Type B pancreatic cell (in vitro differentiated cells): ENCODE results near the gene CD34. TPM values are rescaled to one million over a fixed set of nuclear protein-coding genes. Genes with fewer than 3 reads are reported as not detected.
A peak's percentile ranks its signal among the peaks of the same experiment; 100 is the strongest.

Experiments used
- DNase-seq: peaks from one replicate; pipeline ENCODE4 v3.0.0; 2021; ENCODE audit warnings: mixed read lengths; ENCODE audit not compliant: unreplicated experiment; ENCODE audit errors: extremely low spot score
- H3K27ac Mint-ChIP-seq: 2 replicates; pipeline ENCODE4 v1.8.0; 2021; ENCODE audit warnings: mild to moderate bottlenecking, mixed read lengths
- H3K27me3 Mint-ChIP-seq: 2 replicates; pipeline ENCODE4 v1.8.0; 2021; ENCODE audit warnings: mixed read lengths
- H3K36me3 Mint-ChIP-seq: 2 replicates; pipeline ENCODE4 v1.8.0; 2021; ENCODE audit warnings: mixed read lengths
- H3K4me1 Mint-ChIP-seq: one replicate; pipeline ENCODE4 v1.8.0; 2021; ENCODE audit warnings: mixed read lengths; ENCODE audit not compliant: unreplicated experiment
- H3K4me3 Mint-ChIP-seq: 2 replicates; pipeline ENCODE4 v1.8.0; 2021; ENCODE audit warnings: mild to moderate bottlenecking, mixed read lengths
- H3K9me3 Mint-ChIP-seq: 2 replicates; pipeline ENCODE4 v1.8.0; 2021; ENCODE audit warnings: mixed read lengths
- total RNA-seq: library from RNA; stranded (reverse); gene quantifications from 2 replicates; pipeline ENCODE4 v1.2.1, GENCODE V29; 2021; ENCODE audit warnings: low replicate concordance
- TF ChIP-seq, protein P1 (sequence below): fragments of 200-600 bp; sonication (generic); conservative IDR thresholded peaks from 2 replicates; pipeline ENCODE4 v1.5.0; 2021; ENCODE audit warnings: antibody characterized with exemption, mild to moderate bottlenecking

The CD34 gene
- total RNA-seq, 1 donor from 2014 or later, result 0.34 TPM

DNA sequence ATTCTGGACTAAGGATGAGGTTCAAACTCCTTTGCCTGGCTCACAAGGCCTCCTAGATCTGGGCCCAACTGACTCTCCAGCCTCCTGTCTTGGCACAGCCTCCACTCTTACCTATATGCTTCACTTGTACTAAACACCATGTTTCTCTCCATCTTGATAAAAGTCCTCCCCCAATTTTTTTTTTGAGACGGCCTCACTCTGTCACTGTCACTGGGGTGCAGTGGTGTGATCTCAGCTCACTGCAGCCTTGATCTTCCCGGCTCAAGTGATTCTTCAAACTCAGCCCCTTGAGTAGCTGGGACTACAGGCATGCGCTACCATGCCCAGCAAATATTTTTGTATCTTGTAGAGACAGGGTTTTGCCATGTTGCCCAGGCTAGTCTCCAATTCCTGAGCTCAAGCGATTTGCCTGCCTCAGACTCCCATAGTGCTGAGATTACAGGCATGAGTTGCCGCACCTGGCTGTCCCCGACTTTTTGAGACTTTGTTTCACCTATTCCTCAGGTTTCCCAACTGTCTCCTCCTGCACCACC lies 39.7 kb downstream of the CD34 start:
- no peaks in the 10 kb centered on the region for H3K9me3 Mint-ChIP-seq
- no peaks in the 10 kb centered on the region for H3K36me3 Mint-ChIP-seq
- H3K4me1 Mint-ChIP-seq, result peaks cover 20% of the 10 kb centered on the region
- no peak overlapping the region for H3K27ac Mint-ChIP-seq
- peak; percentile 25 for DNase-seq
- H3K4me3 Mint-ChIP-seq, result peak overlapping the region; percentile 6
- H3K27me3 Mint-ChIP-seq, result peaks cover 28% of the 10 kb centered on the region
- TF ChIP-seq, protein P1, sequence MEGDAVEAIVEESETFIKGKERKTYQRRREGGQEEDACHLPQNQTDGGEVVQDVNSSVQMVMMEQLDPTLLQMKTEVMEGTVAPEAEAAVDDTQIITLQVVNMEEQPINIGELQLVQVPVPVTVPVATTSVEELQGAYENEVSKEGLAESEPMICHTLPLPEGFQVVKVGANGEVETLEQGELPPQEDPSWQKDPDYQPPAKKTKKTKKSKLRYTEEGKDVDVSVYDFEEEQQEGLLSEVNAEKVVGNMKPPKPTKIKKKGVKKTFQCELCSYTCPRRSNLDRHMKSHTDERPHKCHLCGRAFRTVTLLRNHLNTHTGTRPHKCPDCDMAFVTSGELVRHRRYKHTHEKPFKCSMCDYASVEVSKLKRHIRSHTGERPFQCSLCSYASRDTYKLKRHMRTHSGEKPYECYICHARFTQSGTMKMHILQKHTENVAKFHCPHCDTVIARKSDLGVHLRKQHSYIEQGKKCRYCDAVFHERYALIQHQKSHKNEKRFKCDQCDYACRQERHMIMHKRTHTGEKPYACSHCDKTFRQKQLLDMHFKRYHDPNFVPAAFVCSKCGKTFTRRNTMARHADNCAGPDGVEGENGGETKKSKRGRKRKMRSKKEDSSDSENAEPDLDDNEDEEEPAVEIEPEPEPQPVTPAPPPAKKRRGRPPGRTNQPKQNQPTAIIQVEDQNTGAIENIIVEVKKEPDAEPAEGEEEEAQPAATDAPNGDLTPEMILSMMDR, result no peak

DNA sequence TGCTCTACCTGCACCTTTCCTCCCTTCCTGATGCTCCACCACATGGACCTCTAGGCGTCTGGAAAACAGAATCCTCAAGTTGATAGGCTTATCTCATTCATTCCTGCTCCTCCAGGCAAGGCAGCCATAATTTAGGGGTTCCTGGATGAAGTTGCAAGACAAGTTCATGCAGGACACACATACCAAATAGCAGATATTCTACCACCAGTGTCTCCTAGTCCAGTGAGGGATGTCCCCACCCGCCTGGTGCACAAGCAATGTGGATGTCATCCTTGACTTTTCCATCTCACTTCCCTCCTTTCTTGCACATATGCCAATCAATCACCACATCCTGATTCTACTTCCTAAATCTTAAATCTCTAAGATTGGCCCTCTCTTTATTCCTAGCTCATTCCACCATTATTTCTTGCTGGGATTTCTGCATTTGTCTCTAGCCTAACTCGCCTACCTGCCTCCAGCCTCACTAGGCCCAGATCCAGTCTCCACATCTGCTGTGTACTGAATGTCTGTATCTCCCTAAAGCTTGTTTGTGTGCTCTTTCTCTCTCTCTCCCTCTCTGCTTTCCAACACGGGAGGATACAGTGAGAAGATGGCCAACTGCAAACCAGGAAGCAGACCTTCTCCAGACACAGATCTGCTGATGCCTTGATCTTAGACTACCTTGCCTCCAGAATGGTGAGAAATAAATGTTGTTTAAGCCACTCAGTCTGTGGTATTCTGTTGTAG lies 40.5 kb downstream of the CD34 start:
- peak overlapping the region; percentile 8 for H3K27ac Mint-ChIP-seq
- TF ChIP-seq, protein P1, result no peak
- no peak for DNase-seq
- no peaks in the 10 kb centered on the region for H3K9me3 Mint-ChIP-seq
- peaks cover 20% of the 10 kb centered on the region for H3K27me3 Mint-ChIP-seq
- H3K4me1 Mint-ChIP-seq, result peaks cover 20% of the 10 kb centered on the region
- H3K4me3 Mint-ChIP-seq, result peak overlapping the region; percentile 67
- H3K36me3 Mint-ChIP-seq, result no peaks in the 10 kb centered on the region

- peak overlapping the region; percentile 67 for H3K4me3 Mint-ChIP-seq
- peaks cover 15% of the 10 kb centered on the region for H3K27me3 Mint-ChIP-seq
- no peak for DNase-seq
- H3K4me1 Mint-ChIP-seq, result peaks cover 20% of the 10 kb centered on the region
- TF ChIP-seq, protein P1, result no peak
- no peaks in the 10 kb centered on the region for H3K9me3 Mint-ChIP-seq
- no peaks in the 10 kb centered on the region for H3K36me3 Mint-ChIP-seq
- peak overlapping the region; percentile 8 for H3K27ac Mint-ChIP-seq
Observed at GRCh38 chr1:207869859-207870258, 41.1 kb downstream of the CD34 start.

DNA sequence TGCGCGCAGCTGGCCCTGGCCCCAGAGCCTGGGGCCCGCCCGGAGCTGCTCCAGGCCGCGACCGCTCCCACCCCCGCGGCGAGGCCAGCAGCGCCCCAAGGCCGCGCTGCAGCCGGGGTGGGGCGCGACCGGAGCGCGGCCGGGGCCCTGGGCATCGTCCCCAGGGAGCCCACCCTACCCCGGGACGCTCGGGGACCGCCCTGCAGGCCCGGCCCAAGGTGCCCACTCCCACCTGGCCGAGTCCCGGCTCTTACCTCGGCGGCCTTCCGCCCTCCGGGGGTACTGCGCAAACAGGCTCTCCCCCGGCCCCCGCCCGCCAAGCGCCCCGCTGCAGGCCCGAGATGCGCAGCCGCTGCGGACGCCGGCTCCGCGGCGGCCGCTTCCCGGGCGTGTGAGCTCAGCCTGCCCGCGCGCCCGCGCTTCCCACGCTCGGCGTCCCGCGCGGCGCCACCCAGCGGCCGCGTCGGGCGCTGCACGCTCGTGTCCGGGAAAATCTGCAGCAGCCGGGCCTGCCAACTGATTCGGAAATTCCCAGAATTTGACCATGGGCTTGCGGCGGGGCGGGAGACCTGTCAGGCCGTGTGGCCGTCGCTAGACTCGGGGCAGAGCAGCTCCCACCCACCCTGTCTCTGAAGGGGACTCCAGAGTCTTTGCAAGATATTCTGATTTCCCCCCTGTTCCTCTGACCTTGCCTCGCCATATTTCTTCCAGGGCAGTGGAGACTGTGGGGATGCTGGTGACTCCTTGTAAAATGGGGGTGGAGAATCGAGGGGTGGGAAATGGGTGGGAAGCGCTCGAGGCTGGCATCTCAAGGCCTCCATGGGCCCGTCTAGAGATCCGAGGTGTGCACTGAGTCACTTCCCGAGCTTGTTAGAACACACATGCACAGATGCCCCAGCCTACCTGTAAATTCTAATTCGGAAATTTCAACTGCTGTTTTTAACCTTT lies 41.9 kb downstream of the CD34 start:
- peaks cover 11% of the 10 kb centered on the region for H3K27me3 Mint-ChIP-seq
- TF ChIP-seq, protein P1, result peak; percentile 89
- no peak overlapping the region for H3K27ac Mint-ChIP-seq
- no peaks in the 10 kb centered on the region for H3K36me3 Mint-ChIP-seq
- peak overlapping the region; percentile 84 for H3K4me3 Mint-ChIP-seq
- DNase-seq, result peak; percentile 84
- peaks cover 20% of the 10 kb centered on the region for H3K4me1 Mint-ChIP-seq
- H3K9me3 Mint-ChIP-seq, result no peaks in the 10 kb centered on the region

GRCh38 chr1:207868251-207868773 lies 42.6 kb downstream of the CD34 start:
- Mint-ChIP-seq H3K27ac (no peak overlapping the region), H3K27me3 (peaks cover 6% of the 10 kb centered on the region), H3K36me3 (no peaks in the 10 kb centered on the region)

More at GRCh38 chr1:207868251-207868773, 42.6 kb downstream of the CD34 start:
- TF ChIP-seq, protein P1, result no peak
- peak overlapping the region; percentile 84 for H3K4me3 Mint-ChIP-seq
- DNase-seq, result no peak
- peaks cover 20% of the 10 kb centered on the region for H3K4me1 Mint-ChIP-seq
- H3K9me3 Mint-ChIP-seq, result no peaks in the 10 kb centered on the region
